Measurements from ENCODE around the gene APLNR. TPM values are rescaled to one million over a fixed set of nuclear protein-coding genes. Genes with fewer than 3 reads are reported as not detected.

The APLNR gene
- total RNA-seq, 1 donor from 2014 or later: 1.6 TPM

GRCh38 chr11:57216463-57216862, 20.6 kb downstream of the APLNR start:
- Histone ChIP-seq H4K20me1 (ENCODE audit: low read depth) (no peaks in the 10 kb centered on the region), H3K27ac (no peak overlapping the region), H3K4me2 (no peak overlapping the region), H3K9ac (no peak overlapping the region), H3K9me3 (ENCODE audit: low read depth) (no peaks in the 10 kb centered on the region), H3K36me3 (no peaks in the 10 kb centered on the region), H2AFZ (replicated peaks) (no peak overlapping the region), H3K79me2 (ENCODE audit: low read depth) (no peaks in the 10 kb centered on the region), H3K27me3 (no peaks in the 10 kb centered on the region), H3K4me3 (no peak overlapping the region), H3F3A (ENCODE audit: low read depth) (peaks cover 35% of the 10 kb centered on the region), H3K4me1 (peaks cover 31% of the 10 kb centered on the region)
- no peaks in the 10 kb centered on the region for H3K36me3 Mint-ChIP-seq
- peaks cover 21% of the 10 kb centered on the region for H3K4me1 Mint-ChIP-seq
- TF ChIP-seq EZH2 (IDR thresholded peaks at IDR 0.05) (no peak), CTCF (IDR thresholded peaks at IDR 0.05) (no peak)
- DNase-seq (ENCODE audit: low spot score): no peak
- peak overlapping the region; percentile 74 for H3K27ac Mint-ChIP-seq
- H3K4me3 Mint-ChIP-seq: no peak overlapping the region
- peaks cover 8% of the 10 kb centered on the region for H3K27me3 Mint-ChIP-seq (ENCODE audit: insufficient read depth, low read depth)
- peaks cover 2% of the 10 kb centered on the region for H3K9me3 Mint-ChIP-seq

- H3K4me3 Mint-ChIP-seq: no peak overlapping the region
- H3K79me2 ChIP-seq (ENCODE audit: low read depth): no peaks in the 10 kb centered on the region
- H3K27ac ChIP-seq: peak overlapping the region; percentile 87
- H3K4me3 ChIP-seq: no peak overlapping the region
- TF ChIP-seq CTCF (IDR thresholded peaks at IDR 0.05) (no peak), EZH2phosphoT487 (IDR thresholded peaks at IDR 0.05) (no peak), EZH2 (IDR thresholded peaks at IDR 0.05) (no peak)
- no peak overlapping the region for H3K9ac ChIP-seq
- peak overlapping the region; percentile 68 for H3K4me2 ChIP-seq
- no peaks in the 10 kb centered on the region for H3K36me3 ChIP-seq
- peaks cover 2% of the 10 kb centered on the region for H3K9me3 Mint-ChIP-seq
- peaks cover 48% of the 10 kb centered on the region for H3K4me1 ChIP-seq
- H3F3A ChIP-seq (ENCODE audit: low read depth): peaks cover 35% of the 10 kb centered on the region
- H3K4me1 Mint-ChIP-seq: peaks cover 26% of the 10 kb centered on the region
- DNase-seq (ENCODE audit: low spot score): no peak
- H3K9me3 ChIP-seq (ENCODE audit: low read depth): no peaks in the 10 kb centered on the region
- H2AFZ ChIP-seq (replicated peaks): no peak overlapping the region
- no peaks in the 10 kb centered on the region for H3K36me3 Mint-ChIP-seq
- no peak overlapping the region for H3K27ac Mint-ChIP-seq
- no peaks in the 10 kb centered on the region for H3K27me3 ChIP-seq
- no peaks in the 10 kb centered on the region for H4K20me1 ChIP-seq (ENCODE audit: low read depth)
- H3K27me3 Mint-ChIP-seq (ENCODE audit: insufficient read depth, low read depth): peaks cover 7% of the 10 kb centered on the region
Observed at GRCh38 chr11:57214494-57214893, 22.6 kb downstream of the APLNR start.

GRCh38 chr11:57214098-57214417, 23.0 kb downstream of the APLNR start:
- no peak overlapping the region for H2AFZ ChIP-seq (replicated peaks)
- H3K4me1 Mint-ChIP-seq: peaks cover 27% of the 10 kb centered on the region
- no peaks in the 10 kb centered on the region for H3K79me2 ChIP-seq (ENCODE audit: low read depth)

More at GRCh38 chr11:57214098-57214417, 23.0 kb downstream of the APLNR start:
- H3K9ac ChIP-seq: no peak overlapping the region
- H3K27ac Mint-ChIP-seq: no peak overlapping the region
- H3K9me3 ChIP-seq (ENCODE audit: low read depth): no peaks in the 10 kb centered on the region
- peaks cover 5% of the 10 kb centered on the region for H3K27me3 Mint-ChIP-seq (ENCODE audit: insufficient read depth, low read depth)
- H3K4me3 Mint-ChIP-seq: no peak overlapping the region
- H3F3A ChIP-seq (ENCODE audit: low read depth): peaks cover 35% of the 10 kb centered on the region
- H3K4me3 ChIP-seq: no peak overlapping the region
- no peaks in the 10 kb centered on the region for H3K36me3 Mint-ChIP-seq
- peak overlapping the region; percentile 87 for H3K27ac ChIP-seq
- no peak for TF ChIP-seq EZH2phosphoT487 (IDR thresholded peaks at IDR 0.05)
- no peak for TF ChIP-seq EZH2 (IDR thresholded peaks at IDR 0.05)
- TF ChIP-seq CTCF (IDR thresholded peaks at IDR 0.05): no peak
- H3K36me3 ChIP-seq: no peaks in the 10 kb centered on the region
- H3K9me3 Mint-ChIP-seq: peaks cover 4% of the 10 kb centered on the region
- peak overlapping the region; percentile 68 for H3K4me2 ChIP-seq
- peaks cover 48% of the 10 kb centered on the region for H3K4me1 ChIP-seq
- DNase-seq (ENCODE audit: low spot score): peak; percentile 39
- H3K27me3 ChIP-seq: no peaks in the 10 kb centered on the region
- no peaks in the 10 kb centered on the region for H4K20me1 ChIP-seq (ENCODE audit: low read depth)

Measured in neural progenitor cell (in vitro differentiated cells).